GM12878 (cell line): ENCODE data around the gene UCN2.

Experiments used
- CBX5 ChIP-seq: sonication (generic); IDR thresholded peaks from 2 replicates; pipeline ENCODE4 v1.6.1; 2016; ENCODE audit warnings: low read depth, moderate library complexity, mild to moderate bottlenecking, inconsistent platforms
- CTCF ChIP-seq, 3 experiments: IDR thresholded peaks in 2 of 3; conservative IDR thresholded peaks in 1 of 3; 2 replicates each; pipeline ENCODE4 v1.5.1; 2011; ENCODE audit warnings: low read depth in 3 of 3, low read length in 3 of 3, mild to moderate bottlenecking in 3 of 3, control low read depth in 2 of 3, moderate library complexity in 2 of 3, inconsistent platforms in 1 of 3, mixed read lengths in 1 of 3; ENCODE audit not compliant: control insufficient read depth in 2 of 3, insufficient read depth in 1 of 3; ENCODE audit errors: extremely low read depth in 1 of 3
- EZH2 ChIP-seq: IDR thresholded peaks from 2 replicates; pipeline ENCODE4 v1.6.1; 2012; ENCODE audit warnings: low read depth, mild to moderate bottlenecking, control low read depth, inconsistent platforms, low read length, borderline replicate concordance; ENCODE audit not compliant: control insufficient read depth
- POLR2A ChIP-seq: IDR thresholded peaks from 2 replicates; pipeline ENCODE4 v1.6.1; 2011; ENCODE audit warnings: low read depth, mild to moderate bottlenecking, low read length
- SIN3A ChIP-seq: IDR thresholded peaks from 2 replicates; pipeline ENCODE4 v1.6.1; 2012; ENCODE audit warnings: low read depth, low read length, improper control_type of control experiment
- YY1 ChIP-seq: IDR thresholded peaks from 2 replicates; pipeline ENCODE4 v1.6.1; 2011; ENCODE audit warnings: low read depth, mild to moderate bottlenecking, low read length
- ZNF207 ChIP-seq: fragments of 450-650 bp; IDR thresholded peaks from 2 replicates; pipeline ENCODE4 v1.6.1; 2014; ENCODE audit warnings: antibody characterized with exemption, mild to moderate bottlenecking, borderline replicate concordance

DNA sequence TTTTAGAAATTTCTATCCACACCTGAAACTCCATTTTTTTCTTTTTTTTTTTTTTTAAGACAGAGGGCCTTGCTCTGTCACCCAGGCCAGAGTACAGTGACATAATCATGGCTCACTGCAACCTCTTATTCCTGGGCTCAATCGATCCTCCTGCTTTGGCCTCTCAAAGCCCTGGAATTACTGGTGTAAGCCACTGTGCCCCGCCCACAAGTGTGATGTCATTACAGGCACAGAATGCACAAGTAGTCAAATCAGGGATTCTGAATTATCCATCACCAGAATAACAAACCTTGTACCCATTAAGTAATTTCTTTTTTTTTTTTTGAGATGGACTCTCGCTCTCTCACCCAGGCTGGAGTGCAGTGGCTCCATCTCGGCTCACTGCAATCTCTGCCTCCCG is 43.9 kb upstream of the UCN2 start:
- TF ChIP-seq YY1: no peak
- TF ChIP-seq CTCF (IDR thresholded peaks at IDR 0.05 in 2 of 3, conservative IDR thresholded peaks at IDR 0.05 in 1 of 3; ENCODE audit: control insufficient read depth in 2 of 3, extremely low read depth in 1 of 3, insufficient read depth in 1 of 3, low read depth in 3 of 3, low read length in 3 of 3): no peak
- no peak for TF ChIP-seq CBX5
- no peak for TF ChIP-seq POLR2A
- TF ChIP-seq ZNF207: no peak
- TF ChIP-seq EZH2: no peak
- TF ChIP-seq SIN3A: no peak
